Body of pancreas (tissue), 4 donors: ENCODE measurements around the gene THSD4.

Experiments
- POLR2A ChIP-seq, 3 donors: fragments of 450-650 bp; IDR thresholded peaks; one replicate each; pipeline ENCODE4 v1.6.1; 2016; ENCODE audit warnings: antibody characterized with exemption in 3 of 3, mild to moderate bottlenecking in 2 of 3
- TF ChIP-seq, protein P1 (sequence below), 7 experiments: fragments of 450-650 bp in 4 of 7; fragments of 200-600 bp in 3 of 7; sonication (generic) in 3 of 7; IDR thresholded peaks; one replicate each; pipeline ENCODE4 v1.5.1; 2016 to 2019; ENCODE audit warnings: antibody characterized with exemption in 7 of 7

DNA sequence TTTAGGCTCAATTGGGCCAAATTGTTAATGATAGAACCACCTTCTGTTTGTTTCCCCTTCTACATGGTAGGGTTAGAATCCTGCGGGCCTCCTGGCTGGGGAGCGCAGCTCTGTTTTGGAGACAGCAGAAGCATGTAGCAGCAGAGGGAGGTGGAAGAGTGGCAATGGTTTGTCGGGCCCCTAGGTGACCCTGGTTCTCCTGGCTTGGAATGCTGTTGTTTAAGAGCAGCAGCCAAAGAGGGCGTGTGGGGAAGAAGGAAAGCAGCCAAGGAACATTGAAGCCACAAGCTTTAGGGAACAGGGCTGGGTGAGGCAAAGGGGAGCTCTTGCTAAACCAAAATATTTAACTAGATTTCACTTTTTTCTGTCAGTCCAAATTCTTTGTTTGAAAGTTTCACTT, 481.4 kb downstream of the THSD4 start:
- no peak for TF ChIP-seq POLR2A (IDR thresholded peaks at IDR 0.05)
- TF ChIP-seq, protein P1, sequence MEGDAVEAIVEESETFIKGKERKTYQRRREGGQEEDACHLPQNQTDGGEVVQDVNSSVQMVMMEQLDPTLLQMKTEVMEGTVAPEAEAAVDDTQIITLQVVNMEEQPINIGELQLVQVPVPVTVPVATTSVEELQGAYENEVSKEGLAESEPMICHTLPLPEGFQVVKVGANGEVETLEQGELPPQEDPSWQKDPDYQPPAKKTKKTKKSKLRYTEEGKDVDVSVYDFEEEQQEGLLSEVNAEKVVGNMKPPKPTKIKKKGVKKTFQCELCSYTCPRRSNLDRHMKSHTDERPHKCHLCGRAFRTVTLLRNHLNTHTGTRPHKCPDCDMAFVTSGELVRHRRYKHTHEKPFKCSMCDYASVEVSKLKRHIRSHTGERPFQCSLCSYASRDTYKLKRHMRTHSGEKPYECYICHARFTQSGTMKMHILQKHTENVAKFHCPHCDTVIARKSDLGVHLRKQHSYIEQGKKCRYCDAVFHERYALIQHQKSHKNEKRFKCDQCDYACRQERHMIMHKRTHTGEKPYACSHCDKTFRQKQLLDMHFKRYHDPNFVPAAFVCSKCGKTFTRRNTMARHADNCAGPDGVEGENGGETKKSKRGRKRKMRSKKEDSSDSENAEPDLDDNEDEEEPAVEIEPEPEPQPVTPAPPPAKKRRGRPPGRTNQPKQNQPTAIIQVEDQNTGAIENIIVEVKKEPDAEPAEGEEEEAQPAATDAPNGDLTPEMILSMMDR (IDR thresholded peaks at IDR 0.05): no peak
